Stimulated activated CD8-positive, alpha-beta memory T cell treated with anti-CD3 and anti-CD28 coated beads, Interleukin-7, amount 100 ng/mL, for 24 hours (primary cell): ENCODE measurements around the gene HPSE2.
"Not testable (repeated sequence)": the region's sequence is repeated elsewhere in the genome, so short reads cannot be mapped to it uniquely, and the experiment has no call there.

Experiments
- DNase-seq: peaks from one replicate; pipeline ENCODE4 v3.0.0-alpha.2; 2020; ENCODE audit warnings: low read depth

The HPSE2 gene

DNA sequence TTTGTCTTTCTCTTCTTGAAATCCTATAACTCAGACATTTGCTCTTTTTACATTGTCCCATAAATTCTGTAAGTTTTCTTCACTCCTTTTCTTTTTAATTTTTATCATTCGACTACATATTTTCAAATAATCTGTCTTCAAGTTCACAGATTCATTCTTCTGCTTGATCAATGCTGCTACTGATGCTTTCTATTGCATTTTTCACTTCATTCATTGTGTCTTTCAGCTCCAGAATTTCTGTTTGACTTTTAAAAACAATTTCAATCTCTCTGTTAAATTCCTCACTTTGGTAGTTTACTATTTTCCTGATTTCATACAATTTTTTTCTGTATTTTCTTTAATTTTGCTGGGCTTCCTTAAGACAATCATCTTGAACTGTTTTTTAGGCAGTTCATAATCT, 230.4 kb downstream of the HPSE2 start:
- no peak for DNase-seq

DNA sequence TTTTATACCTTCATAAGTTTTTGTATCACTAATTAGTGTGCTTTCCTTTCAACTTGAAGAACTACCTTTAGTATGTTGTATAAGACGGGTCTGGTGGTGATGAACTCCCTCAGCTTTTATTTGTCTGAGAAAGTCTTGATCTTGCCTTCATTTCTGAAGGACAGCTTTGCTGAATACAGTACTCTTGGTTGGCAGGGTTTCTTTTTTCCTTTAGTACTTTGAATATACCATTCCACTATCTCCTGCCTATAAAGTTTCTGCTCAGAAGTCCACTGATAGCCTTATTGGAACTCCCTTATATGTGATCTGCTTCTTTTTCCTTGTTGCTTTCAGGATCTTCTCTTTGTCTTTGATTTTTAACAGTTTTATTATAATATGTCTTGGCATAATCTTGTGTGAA, 230.9 kb downstream of the HPSE2 start:
- no peak for DNase-seq

DNA sequence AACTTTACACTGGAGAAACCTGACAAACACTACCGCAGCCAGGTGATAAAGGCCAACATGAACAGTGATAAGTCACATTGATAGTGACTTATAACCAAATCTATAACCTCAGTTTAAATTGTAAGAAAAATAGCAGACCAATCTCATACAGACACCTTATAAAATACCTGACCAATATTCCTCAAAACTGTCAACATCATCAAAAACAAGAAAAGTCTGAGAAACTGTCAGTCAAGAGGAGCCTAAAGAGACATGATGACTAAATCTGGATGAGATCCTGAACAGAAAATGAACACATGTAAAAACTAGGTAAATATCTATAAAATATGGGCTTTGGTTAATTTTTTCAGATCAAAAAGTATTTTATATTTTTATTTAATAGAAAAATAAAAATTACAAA, 233.3 kb downstream of the HPSE2 start:
- DNase-seq: no peak

DNA sequence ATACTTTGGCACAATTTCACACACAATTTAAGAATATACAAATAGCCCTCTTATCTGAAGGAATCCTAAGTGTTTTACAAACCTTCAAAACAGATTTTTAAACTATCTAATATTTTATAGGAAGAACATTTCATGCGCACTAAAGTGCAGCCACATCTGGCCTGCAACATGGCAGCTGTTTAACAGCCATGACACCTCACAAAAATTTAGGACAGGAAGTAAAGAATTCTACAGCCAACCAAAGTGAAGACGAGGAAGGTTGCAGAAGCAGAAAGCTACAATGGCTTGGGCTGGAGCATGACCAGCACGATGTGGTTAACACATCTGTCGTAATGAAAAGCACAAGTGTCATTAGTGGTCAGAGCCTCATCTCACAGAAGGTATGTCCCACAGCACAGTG, 238.1 kb downstream of the HPSE2 start:
- DNase-seq: no peak

DNA sequence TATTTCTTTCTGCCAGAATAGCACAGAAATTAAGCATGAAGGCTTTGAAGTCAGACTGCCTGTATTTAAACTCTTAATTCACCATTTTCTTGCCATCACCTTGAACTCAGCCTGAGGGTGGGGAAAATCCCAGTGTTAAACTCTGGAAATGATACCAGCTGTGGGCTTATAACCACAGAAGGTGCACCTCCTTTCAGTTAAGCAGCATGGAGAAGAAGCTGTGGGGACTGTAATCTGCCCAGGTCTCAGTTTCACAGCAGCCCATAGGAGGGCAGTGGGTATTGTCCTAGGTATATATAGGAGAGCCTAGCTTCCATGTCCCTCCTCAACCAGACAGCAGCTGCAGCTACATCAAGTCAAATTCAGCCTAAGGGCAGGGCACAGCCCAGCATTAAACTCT, 241.6 kb downstream of the HPSE2 start:
- no peak for DNase-seq

DNA sequence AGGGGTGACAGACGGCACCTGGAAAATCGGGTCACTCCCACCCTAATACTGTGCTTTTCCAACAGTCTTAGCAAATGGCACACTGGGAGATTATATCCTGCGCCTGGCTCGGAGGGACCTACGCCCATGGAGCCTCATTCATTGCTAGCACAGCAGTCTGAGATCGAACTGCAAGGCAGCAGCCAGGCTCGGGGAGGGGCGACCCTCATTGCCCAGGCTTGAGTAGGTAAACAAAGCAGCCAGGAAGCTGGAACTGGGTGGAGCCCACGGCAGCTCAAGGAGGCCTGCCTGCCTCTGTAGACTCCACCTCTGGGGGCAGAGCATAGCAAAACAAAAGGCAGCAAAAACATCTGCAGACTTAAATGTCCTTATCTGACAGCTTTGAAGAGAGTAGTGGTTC, 251.9 kb downstream of the HPSE2 start:
- DNase-seq: not testable (repeated sequence)

DNA sequence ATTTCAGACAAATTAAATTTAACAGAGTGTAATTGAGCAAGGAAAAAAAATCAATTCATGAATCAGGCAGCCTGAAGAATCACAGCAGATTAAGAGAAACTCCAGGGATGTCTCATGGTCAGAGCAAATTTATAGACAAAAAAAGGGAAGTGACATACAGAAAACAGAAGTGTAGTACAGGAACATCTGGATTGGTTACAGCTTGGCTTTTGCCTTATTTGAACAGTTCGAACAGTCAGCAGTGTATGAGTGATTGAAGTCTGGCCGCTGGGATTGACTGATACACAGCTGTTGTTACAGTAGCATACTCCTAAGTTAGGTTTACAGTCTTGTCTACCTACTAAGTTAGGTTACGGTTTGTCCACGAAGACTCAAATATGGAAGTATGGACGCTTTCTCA, 255.3 kb downstream of the HPSE2 start:
- DNase-seq: no peak

DNA sequence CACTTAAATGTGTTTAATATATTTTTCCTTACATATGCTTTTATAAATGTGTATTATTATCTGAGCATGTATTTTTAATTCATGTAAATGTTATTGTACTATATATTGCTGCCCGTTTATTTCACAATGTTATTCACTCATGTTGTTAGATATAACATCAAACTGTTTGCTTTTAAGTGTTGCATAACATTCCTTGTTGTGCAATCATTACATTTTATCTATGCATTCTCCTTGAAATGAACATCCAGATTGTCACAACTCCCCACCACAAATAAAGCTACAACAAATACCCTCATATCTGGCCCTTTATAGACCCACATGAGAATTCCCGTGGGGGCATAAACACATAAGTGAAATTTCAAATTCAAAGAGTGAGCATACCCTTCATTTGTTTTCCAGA, 264.2 kb downstream of the HPSE2 start:
- DNase-seq: no peak

DNA sequence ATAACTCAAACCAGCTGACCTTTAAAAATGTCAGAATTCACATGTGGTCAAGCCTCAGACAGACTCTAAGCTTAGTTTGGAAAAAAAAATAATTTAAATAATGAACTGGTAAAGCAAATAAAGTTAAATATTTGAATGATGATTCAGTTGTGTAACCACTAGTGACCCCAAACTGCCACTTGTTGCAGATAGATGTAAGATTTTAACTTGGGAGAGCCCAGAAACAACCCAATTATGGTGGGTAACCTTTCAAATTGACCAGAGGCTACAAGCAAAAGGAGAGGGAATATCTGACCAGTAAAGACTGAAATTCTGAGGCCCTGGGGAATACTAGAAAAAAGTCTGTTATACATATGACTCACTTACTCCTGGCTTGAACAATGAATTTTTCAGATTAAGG, 268.1 kb downstream of the HPSE2 start:
- DNase-seq: no peak

DNA sequence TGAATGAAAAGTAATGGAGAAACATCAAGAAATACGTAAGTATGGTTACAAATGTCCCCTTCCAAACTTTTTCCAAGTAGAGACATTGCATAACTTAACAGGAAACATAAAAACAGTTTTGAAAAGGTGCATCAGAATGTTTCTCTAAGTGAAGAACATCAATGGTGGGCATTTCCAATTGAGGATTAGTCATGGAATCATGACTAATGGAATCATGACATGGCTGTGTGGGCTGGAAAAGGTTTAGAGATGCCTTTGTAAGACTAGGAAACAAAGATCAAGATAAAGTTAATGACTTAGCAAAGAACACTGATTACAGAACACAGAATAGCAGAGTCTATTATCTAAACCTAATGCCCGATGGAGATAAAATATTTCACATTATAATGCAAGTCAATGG, 272.0 kb downstream of the HPSE2 start:
- no peak for DNase-seq

DNA sequence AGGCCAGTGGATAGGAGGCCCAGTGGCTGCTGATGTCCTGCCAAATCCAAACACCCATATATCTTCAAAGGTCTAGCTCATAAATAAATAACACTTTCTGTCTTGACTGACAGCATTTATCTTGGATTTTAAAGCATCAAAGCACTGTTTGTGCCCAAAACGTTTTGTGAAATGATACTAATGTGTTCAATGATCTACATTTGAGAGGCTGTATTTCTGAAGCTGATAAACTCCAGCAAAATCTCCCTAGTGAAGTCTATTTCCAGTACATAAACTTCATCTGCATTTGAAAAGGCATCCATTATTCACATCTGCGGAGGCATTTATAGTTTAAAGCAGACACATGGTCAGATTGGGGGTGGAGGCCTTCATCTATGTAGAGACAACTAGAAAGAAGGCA, 276.3 kb downstream of the HPSE2 start:
- no peak for DNase-seq

DNA sequence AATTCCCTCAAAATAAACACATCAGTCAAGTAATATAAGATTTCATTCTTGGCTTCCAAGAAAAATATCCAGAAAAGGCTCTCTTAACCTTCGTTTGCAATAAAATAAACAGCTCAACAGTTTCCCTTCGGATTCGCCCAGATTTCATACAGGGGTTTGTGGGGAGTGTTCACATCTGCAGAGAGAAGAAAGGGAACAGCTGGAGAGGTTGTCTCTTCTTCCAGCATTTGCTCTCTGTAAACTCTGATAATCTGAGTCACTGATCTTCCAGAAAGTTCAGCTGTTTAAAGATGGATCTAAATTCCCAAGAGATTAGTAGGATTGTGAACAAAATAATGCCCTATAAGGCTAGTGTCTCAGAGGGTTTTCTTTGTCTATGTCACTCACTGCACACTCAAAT, 277.9 kb downstream of the HPSE2 start:
- no peak for DNase-seq

DNA sequence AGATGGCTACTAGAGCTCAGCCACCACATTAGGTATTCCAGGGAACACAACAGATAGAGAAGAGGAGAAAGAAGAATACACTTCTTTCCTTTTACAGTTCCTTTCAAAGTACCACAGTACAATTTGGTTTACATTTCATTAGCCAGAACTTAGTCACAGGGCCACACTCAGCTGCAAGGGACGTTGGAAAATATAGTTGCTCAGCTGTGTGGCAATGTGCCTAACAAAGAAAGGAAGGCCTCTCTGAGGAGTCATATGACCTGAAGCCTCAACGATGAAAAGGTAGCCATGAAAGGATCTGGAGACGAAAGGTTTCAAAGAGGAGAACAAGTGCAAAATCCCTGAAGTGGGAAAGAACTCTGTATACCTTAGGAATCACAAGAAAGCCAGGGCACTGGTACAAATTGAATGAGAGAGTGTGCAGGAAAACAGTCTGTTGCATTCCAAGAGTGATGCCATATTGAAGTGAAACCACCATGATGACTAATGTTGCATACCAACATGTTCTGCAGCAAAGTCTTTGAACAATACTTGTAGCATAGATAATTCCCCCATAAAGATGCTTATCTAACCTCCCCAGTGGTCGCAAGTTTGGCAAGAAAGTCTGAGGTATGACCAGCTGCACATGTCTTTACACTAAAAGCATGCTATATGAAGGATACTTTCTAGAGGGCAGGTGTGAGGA, 278.9 kb downstream of the HPSE2 start:
- DNase-seq: no peak

DNA sequence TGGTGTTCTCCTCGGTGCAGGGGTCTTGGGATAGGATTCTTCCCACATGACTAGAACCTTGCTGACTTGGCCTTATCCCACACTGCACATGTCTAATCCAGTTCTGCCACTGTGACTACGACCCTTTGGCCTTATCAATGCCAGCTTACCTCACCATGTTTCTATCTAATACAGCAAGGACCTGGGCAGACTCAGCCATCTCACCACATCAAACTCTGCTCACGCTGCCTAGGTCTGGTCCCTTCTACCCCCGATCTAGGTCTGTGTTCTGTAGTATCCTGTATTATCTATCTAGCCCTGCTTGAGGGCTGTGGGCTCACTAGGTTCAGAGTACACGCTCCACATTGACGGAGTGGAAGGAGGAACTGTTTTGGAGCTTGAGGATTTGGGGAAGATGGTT, 282.4 kb downstream of the HPSE2 start:
- DNase-seq: no peak

DNA sequence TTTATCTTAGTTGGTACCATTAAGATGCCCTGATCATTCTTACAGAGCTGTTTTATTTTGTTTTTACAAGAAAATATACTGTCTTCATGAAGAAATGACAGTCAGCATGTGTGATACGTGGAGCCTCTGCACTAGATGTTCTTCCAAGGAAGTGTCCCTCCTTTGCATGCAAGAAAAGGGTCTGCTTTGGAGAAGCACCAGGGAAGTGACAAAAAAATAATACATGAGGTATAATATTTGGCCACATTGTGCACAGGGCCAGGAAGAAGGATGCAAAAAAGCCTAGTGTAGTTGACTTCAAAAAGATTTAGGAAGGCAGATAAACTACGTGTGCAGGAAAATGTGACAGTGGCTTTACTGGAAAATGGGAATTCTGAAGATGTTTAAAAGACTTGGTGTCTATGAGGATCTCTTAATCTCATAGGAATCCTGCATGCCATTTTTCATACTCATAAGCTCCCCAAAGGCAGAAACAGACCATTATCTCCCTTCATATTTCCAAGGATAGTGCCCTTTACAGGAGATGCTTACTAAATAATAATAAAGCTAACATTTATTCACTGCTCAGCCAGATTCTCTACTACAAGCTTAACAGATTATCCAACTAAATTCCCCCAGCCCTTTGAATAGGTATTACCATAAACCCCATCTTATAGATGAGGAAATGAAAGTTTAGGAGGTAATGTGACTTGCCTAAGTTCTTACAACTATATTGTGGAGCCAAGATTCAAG, 284.2 kb downstream of the HPSE2 start:
- DNase-seq: no peak

DNA sequence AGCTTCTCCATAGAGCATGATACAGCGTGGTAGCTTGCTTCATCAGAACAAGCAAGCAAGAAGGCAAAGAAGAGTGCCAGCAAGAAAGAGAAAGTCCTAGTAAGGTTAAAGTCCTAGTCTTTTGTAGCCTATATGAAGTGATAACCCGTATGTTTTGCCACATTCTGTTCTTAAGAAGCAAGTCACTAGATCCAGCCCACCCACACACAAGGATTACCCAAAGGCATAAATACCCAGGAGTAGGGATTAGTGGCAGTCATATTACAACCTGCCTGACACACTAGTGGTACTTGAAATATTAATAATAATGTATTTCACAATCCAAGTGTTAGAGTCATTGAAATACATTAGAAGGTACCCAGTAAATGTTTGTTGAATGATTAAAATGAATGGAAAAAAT, 285.5 kb downstream of the HPSE2 start:
- DNase-seq: no peak

DNA sequence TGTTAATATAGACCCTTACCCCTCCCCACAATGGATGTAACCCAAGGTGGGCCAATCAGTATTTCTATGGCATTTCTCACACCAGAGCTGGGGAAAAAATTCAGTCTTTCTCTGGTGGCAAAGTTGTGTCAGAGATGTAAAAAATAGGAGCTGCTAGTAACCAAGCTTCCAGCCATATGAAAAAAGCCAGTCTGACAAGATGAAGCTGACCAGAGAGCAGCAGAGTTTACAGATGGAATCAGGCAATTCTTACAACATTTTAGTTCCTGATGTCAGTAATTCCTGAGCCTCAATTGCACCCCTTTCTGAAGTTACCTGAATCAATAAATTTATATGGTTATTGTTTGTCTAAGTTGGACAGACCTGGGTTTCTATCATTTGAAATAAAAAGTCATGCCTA, 286.3 kb downstream of the HPSE2 start:
- DNase-seq: no peak

DNA sequence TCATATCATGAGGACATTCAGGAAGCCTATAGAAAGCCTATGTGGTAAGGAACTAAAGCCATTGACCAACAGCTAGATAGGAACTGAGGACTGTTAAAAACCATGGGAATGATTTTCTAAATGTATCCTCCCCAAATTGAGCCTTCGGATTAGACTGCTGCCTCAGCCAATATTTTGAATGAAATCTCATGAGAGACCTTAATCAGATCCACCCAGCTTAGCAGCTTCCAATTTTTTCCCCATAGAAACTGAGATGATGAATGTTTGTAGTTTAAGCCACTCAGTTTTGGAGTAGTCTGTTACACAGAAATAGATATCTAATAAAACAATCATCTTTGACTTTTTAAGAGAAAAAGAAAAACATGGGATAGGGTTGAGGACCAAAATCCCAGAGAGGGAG, 292.0 kb downstream of the HPSE2 start:
- DNase-seq: no peak

DNA sequence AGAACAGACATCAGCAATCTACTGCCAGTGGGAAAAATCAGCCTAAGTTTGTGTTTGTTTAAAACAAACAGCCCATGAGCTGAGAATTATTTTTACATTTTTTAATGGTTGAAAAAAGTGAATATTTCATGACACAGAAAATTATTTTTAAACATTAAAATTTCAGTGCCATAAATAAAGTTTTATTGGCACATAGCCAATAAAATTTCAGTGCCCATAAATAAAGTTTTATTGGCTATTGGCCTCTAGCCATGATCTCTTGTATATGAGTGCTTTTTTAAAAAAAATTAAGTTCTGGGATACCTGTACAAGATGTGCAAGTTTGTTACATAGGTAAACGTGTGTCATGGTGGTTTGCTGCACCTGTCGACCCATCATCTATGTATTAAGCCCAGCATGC, 305.9 kb downstream of the HPSE2 start:
- no peak for DNase-seq

DNA sequence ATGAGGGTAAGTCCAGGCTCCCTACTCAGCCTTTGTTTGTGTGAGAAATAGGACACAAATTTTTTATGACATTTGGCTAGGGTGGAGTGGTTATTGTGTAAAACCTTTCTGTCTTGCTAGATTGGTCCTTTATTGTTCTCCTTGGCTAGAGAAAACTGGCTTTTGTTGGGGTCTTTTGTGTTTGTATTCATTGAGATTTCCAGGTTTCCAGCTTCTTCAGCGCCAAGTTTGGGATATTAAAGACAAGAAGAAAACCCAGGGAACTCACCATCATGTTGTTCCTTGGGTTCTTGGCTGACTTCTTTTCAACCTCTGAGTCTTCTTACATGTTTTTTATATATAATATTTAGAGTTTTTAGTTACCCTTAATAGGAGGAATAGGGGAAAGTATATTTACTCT, 310.0 kb downstream of the HPSE2 start:
- DNase-seq: no peak

DNA sequence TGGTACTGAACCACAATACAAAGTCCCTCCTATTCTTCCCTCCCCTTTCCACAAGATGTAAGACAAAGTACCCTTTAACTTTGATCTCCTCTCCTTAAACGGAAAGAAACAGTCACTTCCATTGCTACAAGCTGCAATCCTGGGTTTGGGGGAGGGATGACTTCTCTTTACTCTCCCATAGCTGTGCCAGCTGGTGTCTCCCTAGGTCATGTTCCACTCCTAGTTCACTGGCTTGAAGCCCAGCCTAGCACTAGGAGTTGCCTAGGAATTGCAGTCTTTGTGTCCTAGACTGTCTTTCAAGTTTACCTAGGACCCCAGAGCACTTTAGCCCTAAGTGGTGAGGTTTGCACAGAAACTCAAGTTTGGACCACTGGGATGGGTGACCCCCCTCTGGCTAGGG, 311.1 kb downstream of the HPSE2 start:
- DNase-seq: no peak

DNA sequence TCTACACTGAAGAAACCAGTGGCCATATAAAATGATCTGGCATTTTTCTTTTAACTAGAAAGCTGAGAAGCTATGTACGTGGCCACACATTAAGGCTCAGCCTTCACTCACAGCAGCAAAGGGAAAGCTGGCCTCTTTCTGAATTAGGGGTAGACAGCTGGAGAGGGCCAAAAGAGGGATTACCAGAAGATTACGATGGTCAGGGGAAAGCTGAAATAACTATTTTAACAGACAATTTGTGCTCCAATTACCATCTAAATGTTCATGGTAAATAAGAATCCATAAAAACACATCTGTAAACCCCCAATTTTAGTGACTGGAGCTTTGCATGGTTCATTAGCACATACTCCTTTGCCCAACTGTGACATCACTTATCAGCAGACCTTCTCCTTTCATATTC, 314.3 kb downstream of the HPSE2 start:
- DNase-seq: no peak

DNA sequence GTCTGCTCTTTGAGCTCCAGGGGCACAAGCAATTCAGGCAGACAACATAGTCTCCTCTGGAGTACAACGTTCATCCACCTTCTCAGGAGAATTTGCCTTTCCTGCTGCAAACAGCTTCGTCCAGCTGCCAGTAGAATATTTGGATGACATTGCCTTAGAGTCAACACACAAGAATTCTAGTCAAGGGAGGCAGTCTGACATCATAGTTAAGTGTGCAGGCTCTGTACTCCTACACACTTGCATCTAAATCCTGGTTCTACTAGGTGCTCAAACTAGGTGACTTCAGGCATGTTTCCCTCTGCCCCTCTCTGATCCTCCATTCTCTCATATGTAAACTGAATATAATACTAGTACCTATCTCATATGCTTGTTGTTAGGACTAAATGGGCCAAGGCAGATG, 314.8 kb downstream of the HPSE2 start:
- no peak for DNase-seq

DNA sequence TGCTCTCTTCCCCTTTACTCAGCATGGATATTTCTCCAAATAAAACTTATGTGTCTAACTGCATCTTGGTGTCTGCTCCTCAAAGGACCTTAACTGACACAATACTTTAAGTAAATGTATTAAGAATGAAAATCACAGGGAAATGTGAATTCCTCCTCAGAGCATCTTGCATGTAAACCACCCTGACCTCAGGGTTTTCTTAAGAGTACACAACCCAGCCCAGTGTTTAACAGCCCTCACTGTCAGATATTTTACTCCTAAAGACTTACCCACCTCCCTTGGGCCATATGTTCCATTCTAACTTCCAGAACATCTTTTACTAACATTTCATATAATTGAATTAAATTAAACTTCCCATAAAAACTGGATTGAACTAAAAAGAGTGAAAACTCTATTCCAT, 315.3 kb downstream of the HPSE2 start:
- no peak for DNase-seq
